ENCODE data around the gene CCDC183.
A peak's percentile ranks its signal among the peaks of the same experiment; 100 is the strongest.
"Not testable (repeated sequence)": the region's sequence is repeated elsewhere in the genome, so short reads cannot be mapped to it uniquely, and the experiment has no call there.

Gene CCDC183

DNA sequence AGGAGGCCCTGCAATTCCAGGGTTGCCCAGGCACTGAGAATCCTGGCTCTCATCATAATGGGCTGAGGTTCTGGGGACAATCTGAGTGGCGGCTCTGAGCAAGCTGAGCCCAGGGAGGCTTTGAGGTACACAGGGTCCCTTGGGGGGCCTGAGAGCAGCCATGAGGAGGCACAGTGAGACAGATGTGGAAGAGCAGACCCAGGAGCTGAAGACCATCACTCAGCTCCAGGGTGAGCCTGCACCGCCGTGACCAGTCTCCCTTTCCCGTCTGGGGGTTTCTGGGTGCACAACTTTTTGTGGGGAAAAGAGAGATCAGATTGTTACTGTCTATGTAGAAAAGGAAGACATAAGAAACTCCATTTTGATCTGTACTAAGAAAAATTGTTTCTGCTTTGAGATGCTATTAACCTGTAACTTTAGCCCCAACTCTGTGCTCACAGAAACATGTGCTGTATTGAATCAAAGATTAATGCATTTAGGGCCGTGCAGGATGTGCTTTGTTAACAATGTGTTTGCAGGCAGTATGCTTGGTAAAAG lies at the start of gene CCDC183:
Gene CCDC183, plus strand, starts transcription at position 101 of the 537 bp plus-strand sequence. Its CDS starts 60 bp downstream, at position 161.
- DNase-seq = no peak

DNA sequence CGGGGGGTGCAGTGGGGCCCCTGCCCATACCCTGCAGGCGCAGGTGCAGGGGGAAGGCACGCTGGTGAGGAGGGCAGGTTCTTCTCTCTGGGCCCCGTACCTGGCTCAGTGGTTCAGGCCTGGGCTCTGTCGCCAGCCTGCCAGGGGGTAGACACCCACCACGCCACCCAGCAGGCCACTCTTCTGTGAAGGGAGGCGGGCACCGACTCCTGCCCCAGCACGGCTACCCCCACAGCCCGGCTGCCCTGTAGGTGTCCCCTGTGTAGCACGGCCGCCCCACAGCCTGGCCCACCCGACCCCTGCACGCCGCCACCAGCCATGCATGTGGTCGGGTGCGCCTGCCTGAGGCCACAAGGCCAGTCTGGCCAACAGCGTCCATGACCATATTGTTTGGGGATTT lies 49.5 kb upstream of the CCDC183 start:
- no peak for DNase-seq

DNA sequence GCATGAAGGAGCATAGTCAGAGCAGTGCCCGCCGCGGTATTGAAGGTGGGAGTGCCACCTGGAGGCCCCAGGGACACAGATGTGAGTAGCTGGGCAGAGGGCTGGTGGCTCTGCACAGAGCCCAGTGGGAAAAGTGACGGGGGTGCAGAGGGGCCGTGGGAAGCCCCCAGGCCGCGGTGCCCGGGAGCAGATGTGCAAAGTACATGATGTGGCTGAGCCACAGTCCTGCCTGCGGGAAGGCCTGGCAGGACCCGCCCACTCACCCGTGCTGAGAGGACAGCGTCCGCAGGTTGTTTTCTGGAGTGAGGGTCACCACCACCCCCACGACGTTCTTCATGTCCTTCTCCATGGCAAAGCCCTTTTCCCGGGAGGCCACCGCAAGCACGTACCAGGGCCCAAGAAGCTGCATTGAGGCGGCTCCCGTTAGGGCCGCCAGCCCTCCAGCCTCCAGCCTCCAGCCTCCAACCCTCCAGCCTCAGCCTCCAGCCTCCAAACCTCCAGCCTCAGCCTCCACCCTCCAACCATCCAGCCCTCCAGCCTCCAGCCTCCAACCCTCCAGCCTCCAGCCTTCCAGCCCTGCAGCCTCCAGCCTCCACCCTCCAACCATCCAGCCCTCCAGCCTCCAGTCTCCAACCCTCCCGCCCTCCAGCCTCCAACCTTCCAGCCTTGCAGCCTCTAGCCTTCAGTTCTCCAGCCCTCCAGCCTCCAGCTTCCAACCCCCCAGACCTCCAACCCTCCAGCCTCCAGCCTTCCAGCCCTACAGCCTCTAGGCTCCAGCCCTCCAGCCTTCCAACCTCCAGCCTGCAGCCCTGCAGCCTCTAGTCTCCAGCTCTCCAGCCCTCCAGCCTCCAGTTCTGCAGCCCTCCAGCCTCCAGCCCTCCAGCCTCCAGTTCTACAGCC lies 48.7 kb upstream of the CCDC183 start:
- no peak for DNase-seq

DNA sequence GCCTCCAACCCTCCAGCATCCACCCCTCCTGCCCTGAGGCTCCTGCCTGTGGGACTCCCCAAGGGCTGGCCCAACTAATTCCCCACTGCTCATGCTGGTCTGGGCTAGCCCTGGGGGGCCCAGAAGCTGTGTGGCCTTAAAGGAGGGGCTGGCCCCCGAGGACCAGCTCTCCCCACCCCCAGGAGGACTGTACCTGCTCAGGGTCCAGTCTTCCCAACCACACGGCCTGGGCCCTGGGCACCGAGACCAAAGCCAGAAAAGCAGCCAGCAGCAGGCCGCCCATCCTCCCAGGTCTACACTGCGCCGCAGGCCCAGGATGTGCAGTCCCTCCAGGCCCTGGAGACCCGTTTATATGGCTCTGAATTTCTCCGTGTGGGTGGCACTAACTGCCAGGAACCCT lies 47.9 kb upstream of the CCDC183 start, which contains the start of gene LCN6:
Gene LCN6, minus strand, starts transcription at position 325 of the 400 bp plus-strand sequence. Its CDS starts 42 bp downstream, at position 283.
- no peak for DNase-seq

DNA sequence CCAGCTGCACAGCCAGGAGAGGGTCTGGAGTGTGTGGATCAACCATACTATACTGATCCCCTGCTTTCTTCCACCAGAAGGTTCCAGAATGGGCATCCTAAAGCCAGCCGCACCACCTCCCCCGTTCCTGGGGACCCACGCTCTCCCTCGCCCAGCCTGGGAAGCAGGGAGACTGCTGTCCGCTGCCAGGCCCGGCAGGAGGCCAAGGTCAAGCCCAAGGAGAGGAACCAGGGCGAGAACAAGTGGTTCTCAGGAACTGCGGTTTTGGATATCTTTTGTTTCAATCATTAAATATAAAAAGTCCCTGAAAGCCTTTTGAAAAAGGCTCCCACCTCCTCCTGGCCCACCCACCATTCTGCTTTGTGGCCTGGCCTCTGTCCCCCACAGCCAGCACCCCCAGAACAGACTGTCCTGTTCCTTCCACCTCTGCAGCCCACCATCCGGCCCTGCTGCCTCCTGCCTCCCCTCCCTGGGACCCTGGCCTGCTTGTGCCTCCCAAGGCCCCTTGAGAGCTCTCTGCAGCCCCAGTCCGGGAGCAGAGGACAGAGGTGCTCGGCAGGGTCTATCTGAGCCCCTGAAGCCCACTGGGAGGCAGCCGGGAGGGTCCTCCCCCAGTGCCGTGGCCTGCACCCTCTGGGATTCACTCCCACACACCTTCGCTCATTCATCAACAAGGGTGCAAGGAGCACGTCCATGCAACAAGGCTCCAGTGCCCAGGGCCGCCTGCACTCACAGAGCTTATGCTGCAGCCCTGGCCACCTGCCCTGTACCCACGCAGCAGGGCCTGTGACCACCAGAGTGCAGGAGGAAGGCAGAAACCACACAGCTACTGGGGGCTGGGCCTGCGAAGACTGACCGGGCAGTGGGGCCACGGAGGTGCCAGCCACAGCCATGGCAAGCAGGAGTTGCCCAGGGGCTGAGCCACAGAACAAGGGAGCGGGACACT lies 47.2 kb upstream of the CCDC183 start:
- DNase-seq = peak in 4 of 56 donors; percentile 20 to 35 (median 24)

DNA sequence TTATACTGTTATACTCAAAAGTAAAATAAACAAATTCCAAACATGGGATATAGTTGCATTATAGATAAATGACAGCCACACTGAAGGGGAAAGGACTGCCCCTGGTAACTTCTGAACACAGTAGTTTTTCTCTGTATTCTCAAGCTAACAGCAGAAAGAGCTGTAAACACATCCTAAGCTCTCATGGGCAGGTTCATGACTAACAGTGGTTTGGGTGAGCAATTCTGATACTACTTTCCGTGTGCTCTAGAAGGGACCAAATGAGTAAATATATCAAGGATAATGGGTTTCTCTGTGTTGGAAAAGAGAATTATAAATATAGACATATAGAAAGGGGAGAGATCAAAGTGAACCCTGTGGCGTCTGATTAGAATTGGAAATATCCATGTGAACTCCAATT lies 45.6 kb upstream of the CCDC183 start:
- DNase-seq = no peak

DNA sequence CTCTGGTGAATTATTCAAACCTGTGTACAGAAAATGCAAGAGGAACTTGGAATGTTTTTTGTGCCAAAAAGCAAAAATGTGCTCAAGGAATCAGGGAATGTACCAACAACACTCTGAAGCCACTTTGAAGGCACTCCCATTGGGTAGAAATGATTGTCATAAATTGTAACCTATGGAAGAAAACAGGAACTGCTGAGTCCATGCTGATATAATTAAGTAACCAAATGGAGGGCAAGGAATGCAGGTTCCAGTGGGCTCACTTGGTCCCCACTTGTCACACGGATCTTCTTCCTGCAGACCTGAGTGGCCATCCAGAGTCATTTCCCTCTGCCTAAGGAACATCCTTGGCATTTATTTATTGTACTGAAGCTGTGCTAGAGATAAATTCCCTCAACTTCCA lies 44.9 kb upstream of the CCDC183 start:
- no peak for DNase-seq

DNA sequence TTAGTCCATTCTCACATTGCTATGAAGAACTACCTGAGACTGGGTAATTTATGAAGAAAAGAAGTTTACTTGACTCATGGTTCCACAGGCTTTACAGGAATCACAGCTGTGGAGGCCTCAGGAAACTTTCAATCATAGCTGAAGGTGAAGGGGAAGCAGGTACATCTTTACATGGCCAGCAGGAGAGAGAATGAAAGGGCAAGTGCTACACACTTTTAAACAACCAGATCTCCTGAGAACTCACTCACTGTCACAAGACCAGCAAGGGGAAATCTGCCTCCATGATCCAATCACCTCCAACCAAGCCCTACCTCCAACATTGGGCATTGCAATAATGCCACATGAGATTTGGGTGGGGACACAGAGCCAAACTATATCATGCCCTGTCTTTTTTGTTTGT lies 44.3 kb upstream of the CCDC183 start:
- DNase-seq = no peak

DNA sequence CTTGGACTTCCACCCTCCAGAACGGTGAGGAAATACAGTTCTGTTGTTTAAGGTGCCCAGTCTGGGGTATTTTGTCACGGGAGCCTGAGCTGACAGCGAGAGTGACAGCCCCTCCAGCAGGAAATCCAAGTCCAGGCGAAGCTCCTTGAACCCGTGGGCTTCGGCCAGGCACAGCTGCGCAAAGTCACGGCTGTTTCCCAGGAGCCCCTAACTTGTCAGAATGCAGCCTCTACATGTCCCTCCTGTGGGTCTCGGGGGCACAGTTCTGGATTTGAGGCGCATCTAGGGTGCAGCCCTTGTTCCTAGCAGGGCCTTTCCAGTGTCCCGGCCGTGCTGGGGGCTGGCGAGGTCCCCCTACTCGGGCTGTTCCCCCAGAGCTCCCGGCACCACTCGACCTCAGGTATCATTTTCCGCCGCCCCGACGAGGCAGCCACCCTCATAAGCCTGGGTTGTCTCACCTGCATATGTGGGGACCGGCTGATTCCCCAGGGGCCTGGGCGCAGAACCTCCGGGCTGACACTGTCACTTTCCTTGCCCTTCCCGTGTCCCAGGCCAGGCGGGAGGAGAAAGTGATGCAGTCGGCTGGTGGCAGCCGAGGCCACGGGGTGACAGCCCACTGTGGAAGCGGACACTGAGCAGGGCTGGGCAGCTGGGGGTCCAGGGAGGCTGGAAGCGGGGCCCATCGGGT lies 42.6 kb upstream of the CCDC183 start:
- no peak for DNase-seq

DNA sequence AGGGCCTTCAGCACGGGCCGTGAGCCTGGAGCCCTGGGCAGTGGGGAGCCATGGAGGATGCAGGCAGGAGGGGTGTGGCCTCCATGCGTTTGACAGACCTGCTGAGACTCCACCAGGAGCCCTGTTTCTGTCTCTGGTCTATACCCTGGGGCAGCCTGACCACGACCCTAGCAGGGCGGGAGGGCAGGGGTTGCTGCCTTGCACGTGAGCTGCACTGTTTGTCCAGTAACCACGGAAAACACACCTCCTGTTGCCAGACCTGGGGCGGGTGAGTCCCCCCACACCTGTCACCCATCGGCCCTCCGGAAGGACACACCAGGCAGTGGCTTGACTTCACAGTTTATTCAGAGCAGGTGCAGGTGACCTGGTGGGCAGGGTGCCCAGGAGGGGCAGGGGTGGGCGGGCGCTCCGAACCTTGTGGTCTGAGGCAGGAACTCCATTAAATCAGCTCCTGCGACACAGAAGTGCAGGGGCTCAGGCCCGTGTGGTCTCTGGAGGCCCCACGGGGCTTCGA lies 42.0 kb upstream of the CCDC183 start:
- no peak for DNase-seq

DNA sequence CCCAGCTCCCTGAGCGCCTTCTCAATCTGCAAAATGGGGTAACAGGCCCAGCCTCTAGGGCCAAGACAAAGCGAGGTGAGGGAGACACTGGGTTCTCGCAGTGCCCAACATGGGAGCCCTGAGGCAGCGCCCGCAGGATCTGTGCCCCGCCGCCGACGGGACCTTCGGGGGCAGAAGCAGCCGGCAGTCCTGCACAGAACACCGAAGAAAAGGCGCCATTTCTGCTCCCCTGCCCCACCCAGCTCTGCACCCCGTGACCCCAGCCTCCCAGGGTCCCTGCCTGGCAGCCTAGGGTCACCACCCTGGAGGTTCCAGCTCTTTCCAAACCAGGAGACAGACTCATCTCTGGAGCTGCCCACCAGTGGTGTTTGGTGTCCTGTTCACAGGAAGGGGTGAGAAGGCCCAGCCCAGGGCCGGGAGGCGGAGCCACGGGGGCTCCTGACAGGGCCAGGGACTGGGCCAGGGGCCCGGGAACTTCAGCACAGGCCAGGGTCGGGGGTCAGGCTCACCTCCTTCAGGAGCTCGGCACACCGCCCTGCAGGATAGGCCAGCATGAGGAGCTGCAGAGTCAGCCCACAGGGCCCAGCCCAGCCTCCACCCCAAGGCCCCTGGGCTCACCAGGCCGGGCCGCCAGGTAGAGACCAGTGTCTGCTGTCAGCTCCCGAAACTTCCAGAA lies 41.4 kb upstream of the CCDC183 start:
- no peak for DNase-seq

DNA sequence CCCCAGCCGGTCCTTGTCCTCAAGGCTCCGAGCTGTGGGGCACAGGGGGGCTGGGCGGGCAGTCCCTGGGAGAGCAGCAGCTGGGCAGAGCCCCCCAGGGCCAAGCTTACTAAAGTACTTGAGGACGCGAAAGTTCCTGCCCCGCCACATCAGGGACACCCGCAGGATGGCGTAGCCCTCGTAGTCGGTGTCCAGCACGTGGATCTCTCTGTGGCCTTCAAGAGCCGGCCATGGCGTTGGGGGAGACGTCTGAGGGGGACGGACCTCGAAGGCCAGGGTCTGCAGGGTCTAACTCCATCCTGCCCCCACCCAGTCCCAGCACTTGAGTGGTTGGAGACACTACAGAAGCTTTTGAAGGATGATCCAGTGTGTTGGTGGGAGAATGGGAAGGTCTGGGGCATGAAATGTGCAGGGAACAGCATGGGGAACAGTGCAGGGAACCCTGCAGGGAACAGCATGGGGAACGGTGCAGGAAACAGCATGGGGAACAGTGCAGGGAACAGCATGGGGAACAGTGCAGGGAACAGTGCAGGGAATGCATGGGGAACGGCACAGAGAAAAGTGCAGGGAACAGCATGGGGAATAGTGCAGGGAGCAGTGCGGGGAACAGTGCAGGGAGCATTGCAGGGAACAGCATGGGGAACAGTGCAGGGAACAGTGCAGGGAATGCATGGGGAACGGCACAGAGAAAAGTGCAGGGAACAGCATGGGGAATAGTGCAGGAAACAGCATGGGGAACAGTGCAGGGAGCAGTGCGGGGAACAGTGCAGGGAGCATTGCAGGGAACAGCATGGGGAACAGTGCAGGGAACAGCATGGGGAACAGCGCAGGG lies 40.6 kb upstream of the CCDC183 start:
- DNase-seq = not testable (repeated sequence)

DNA sequence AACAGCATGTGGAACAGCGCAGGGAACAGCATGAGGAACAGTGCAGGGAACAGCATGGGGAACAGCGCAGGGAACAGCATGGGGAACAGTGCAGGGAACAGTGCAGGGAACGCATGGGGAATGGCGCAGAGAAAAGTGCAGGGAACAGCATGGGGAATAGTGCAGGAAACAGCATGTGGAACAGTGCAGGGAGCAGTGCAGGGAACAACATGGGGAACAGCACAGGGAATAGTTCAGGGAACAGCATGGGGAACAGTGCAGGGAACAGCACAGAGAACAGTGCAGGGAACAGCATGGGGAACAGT lies 40.1 kb upstream of the CCDC183 start:
- DNase-seq = no peak

DNA sequence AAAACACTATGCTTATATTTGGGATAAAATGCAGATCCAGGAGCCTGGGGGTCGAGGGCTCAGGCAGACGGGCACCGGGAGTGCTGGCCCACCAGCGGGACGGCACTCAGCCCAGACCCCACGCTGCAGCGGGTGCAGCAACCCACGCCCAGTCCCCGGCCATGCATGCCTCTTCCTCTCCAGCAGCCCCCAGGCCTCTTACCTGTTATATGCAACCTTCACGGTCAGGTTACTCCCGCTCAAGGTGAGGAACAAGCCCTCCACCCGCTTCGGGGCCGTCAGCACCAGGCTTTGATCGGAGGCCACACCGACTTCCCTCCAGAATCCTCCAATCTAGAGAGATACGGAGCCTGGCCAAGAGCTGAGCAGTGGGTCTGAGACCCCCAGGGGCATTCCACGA lies 39.3 kb upstream of the CCDC183 start:
- DNase-seq = no peak

DNA sequence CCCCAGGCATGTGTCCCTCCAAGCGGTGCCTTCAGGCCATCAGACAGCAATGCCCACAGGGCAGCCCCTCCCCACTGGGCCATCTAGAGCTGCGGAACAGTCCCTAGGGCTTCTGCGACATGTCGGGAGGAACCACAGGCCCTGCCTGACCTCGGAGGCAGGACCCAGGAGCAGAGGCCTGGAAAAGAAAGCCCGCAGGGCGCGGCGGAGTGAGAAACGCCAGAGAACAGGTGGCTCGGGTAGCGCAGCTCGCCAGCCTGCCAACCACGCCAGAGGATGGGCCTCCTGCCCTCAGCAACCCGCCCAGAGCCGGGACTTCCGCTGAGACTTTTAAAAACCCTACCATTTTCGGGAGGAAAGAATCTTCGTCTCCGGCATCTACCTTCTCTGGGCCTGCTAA lies 38.8 kb upstream of the CCDC183 start:
- DNase-seq = no peak

DNA sequence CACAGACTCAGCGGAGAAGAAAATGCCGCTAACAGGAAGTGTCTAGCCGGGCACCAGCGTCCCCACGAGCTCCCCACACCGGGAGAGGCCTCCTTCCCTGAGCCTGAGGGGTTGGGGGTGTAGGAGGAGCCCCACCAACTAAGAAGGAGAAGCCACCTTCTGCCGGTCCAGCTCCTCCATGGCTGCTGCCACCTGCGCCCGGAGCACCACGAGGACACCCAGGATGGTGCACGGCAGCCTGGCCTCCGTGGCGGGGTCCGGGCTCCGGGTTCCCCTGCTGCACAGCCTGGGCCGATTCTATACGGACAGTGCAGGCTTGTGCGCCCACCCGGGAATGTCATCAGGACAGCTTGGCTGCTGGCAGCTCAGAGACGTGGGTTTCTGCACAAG lies 38.4 kb upstream of the CCDC183 start:
- no peak for DNase-seq

DNA sequence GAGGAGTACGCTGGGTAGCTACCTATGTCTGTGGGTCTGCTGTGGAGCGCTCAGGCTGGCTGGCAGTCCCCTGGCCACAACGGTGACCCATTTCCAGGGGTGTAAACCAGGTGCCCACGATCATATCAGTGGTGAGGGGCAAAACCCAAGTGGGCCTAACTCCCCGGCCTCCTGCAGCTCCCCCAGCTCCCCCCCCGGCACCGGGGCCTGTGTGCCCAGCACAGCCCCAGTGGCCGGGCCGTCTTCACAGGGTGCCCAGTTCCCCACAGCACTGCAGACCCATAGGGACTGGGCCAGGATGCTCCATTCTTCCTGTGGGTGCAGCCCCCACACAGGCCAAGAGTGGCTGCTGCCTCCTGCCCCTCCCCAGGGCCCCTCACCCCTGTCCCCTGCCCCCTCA lies 37.1 kb upstream of the CCDC183 start:
- DNase-seq = no peak

DNA sequence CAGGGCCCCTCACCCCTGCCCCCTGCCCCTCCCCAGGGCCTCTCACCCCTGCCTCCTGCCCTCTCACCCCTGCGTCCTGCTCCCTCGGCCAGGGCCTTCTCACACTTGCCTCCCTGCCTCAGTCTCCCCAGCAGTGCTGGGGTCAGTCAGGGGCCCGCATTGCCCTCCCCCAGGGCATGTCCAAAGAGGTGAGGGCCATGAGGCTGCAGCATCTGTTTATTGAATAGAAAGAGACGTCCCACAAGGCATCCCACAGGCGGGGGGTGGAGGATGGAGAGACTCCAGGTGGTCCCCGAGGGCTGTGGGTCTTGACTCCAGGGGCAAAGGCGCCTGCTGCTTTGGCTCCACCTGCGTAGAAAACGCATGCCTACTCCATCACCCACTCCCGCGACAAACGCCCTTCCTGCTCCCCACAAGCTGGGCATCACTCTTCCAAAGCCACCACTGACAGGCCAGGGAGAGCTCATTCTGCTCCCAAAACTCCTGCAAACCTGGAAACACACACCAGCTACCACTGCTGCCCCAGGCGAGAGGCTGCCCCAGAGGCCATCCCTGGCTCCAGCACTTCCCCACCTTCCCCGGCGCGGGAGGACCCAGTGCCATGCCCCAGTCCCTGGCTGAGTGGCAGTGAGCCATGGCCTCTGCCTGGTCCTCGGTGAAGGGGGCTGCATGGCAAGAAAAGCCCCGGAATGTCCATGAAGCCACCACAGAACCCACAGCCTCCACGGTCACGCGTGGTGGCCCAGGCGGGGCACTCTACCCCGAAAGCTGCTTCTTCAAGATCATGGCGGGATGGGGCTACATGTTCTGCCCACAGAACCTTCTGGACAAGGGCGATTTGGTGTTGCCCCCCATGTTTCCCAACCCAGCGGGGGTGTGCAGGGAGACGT lies 36.5 kb upstream of the CCDC183 start:
- DNase-seq = no peak

DNA sequence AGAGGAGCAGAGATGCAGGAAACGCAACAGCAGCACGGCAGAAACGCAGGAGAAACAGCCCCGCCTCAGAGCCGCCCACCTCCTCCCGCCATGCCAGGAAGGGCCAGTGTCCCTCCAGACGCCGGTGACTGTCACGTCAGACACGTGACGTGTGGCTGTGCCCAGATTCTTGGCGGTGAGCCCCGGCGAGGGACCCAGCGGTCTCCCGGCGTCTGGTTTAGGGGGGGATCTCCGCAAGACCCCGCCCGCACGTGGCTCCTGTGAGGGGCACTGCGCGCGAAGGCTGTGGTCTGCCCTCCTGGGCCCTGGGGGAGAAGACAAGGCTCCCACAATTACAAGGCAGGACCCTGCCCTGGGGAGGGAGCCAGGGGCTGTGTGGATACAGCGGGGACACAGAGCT lies 35.7 kb upstream of the CCDC183 start:
- no peak for DNase-seq

Measured in amygdala (tissue), 56 donors.